ENCODE data around the gene EXD3.
"Not testable (repeated sequence)": the region's sequence is repeated elsewhere in the genome, so short reads cannot be mapped to it uniquely, and the experiment has no call there.

EXD3 gene

GRCh38 chr9:137411260-137411644 lies 11.7 kb downstream of the EXD3 start:
- DNase-seq (ENCODE audit: low spot score) = no peak

DNA sequence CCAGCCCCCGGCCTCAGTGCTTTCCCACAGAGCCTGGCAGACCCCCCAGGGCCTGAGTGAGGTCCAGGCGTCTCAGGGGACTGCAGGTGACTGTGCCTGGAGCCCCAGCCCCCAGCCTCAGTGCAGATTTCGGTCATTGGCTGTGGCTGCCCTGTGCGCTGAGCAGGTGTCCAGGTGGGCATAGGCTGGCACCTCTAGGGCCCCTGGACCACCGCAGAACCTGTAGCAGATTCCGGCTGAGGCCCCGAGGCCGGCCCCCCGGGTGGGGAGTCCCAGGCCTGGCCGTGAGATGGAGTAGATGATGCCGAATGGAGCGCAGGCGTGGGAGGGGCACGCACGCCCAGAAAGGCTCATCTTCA lies 12.1 kb downstream of the EXD3 start:
- DNase-seq (ENCODE audit: low spot score) = no peak

DNA sequence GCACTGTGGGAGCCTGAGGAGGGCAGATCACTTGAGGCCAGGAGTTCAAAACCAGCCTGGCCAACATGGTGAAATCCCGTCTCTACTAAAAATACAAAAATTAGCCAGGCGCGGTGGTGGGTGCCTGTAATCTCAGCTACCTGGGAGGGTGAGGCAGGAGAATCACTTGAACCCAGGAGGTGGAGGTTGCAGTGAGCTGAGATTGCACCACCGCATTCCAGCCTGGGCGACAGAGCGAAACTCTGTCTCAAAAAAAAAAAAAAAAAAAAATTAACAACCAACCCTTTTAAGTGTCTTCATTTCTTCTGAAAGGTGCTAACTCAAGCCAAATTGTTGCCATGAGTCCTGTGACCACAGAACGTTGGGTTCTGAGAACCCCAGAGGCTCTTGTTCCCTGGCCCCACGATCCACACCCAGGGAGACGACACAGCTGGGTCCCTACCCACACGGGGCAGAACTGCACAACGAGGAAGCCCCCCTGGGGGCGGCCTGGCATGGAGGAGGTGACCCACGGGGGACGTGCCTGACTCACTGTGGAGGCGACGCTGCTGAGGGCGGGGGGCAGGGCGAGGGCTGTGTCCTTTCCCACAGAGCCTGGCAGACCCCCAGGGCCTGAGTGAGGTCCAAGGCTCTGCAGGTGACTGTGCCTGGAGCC lies 12.6 kb downstream of the EXD3 start:
- not testable (repeated sequence) for DNase-seq (ENCODE audit: low spot score)

- DNase-seq (ENCODE audit: low spot score) = no peak
Measured at GRCh38 chr9:137409515-137409914, 13.4 kb downstream of the EXD3 start.

DNA sequence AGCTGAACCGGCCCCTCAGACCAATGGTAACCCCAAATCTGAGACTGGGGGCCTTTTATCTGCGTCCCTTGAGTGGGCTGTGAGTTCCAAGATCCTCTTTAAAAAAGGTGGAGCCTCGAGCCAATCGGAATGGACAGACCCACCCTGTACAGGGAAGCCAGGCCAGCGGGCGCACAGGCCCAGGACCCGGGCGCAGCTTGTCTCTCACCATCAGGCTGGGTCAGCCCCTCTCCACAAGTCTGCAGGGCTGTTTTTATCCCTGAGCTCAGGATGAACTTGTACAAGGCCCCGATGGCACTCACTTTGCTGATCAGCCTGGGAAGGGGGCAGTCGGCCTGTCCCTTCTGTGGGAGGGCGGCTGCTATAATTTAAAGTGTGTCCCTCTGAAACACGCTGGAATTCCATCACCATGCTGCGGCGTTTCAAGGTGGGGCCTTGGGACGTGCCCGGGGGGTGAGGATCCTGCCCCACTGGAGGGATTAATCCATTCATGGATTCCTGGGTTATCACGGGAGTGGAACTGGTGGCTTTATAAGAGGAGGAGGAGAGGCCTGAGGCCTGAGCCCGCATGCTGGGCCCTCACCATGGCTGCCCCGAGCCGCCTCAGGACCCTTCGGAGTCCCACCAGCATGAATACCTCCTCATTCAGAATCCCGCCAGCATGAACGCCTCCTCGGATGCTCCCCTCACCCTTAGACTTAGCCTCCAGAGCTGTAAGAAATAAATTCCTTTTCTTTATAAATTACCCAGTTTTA lies 14.1 kb downstream of the EXD3 start:
- DNase-seq (ENCODE audit: low spot score) = no peak

- peak; percentile 22 for DNase-seq (ENCODE audit: low spot score)
Measured at GRCh38 chr9:137407590-137408300, 15.2 kb downstream of the EXD3 start.

GRCh38 chr9:137406876-137407589 lies 15.9 kb downstream of the EXD3 start:
- DNase-seq (ENCODE audit: low spot score) = peak; percentile 28

DNA sequence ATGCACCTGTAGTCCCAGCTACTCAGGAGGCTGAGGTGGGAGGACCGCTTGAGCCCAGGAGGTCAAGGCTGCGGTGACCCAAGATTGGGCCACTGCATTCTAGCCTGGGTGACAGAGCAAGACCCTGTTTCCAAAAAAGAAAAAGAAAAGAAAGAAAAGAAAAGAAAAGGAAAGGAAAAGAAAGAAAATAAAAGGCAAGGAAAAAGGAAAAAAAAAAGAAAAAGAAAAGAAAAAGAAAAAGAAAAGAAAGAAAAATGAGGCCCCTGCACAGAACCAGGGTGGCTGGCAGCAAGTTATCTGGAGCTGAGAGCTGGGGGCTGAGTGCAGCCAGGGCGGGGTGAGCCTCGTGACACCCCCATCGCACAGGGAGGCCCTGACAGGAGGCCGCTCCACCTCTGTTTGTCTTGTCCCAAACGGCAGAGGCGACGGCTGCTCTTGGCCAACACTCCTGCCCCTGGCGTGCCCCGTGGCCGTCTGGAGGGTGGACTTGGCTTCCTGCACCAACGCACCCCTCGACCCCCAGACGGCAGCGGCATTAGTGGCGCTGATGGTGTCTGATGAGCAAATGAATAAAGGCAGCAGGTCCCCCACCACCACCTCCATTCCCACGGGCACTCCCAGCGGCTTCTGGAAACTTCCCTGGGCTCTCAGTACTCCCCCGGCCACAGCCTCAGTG lies 16.7 kb downstream of the EXD3 start:
- no peak for DNase-seq (ENCODE audit: low spot score)

GRCh38 chr9:137405677-137406081 lies 17.3 kb downstream of the EXD3 start:
- DNase-seq (ENCODE audit: low spot score) = no peak

GRCh38 chr9:137404961-137405567 lies 17.9 kb downstream of the EXD3 start:
- DNase-seq (ENCODE audit: low spot score) = no peak

- DNase-seq (ENCODE audit: low spot score) = no peak
Measured at GRCh38 chr9:137403269-137403668, 19.7 kb downstream of the EXD3 start.

GRCh38 chr9:137402746-137403145 lies 20.2 kb downstream of the EXD3 start:
- no peak for DNase-seq (ENCODE audit: low spot score)

GRCh38 chr9:137398561-137399468 lies 24.1 kb downstream of the EXD3 start:
- DNase-seq (ENCODE audit: low spot score) = no peak

DNA sequence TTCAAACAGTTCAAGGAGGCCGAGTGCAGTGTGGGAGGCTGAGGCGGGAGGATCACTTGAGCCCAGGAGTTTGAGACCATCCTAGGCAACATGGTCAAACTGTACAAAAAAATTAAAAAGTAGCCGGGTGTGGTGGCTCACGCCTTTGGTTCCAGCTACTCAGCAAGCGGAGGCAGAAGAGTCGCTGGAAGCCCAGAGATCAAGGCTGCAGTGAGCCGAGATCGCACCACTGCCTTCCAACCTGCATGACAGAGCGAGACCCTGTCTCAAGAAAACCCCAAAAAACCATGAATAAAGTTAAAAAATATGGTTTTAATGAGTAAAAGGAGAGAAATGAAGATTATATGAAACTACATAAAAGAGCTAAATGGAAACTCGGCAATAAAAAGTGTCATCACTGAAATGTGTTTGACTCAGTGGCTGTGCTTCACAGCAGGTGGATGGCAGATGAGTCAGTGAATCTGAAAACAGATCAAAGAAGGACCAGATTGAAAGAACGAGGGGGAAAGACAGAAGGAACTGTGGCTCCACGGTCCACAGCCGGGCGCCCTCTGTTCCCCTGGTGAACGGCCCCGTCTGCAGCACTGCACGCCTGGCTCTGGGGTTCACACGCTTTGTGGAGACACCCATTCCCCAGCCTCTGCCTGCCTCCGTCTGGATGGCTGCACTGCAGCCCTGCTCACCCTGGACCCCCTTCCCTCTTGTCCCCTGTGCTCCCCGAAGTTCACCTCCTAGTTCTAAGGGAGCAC lies 25.1 kb downstream of the EXD3 start:
- no peak for DNase-seq (ENCODE audit: low spot score)

DNA sequence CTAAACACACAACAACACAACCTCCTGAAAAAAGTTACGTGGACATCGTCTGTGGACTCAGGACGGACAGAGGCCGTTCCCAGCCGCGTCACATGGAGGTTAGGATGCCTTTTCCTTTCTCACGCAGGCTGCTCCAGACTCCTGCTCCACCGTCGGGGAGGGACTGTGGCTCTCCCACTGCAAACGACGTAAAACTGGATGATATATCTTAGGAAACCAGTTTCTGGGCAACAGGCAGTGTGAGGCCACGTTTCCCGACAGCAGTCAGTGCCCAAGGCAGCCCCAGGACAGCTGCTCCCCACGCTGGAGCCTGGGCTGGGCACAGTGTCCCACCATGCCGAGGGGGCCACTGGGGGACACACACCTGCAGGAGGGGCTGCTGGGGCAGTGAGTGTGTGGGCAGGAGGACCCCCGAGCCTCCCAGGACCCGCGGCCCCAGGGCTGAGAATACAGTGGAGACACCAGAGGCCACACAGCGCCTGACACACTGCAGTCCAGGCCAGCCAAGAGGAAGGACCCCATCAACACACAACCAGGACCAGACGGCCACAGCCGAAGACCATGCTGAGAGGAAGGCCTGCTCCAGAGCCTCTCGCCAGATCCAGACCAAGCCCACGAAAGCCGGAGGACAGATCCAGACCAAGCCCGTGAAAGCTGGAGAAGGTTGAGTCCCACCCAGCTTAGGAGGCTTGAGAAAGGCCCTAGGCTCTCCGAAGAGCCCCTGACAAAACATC lies 26.2 kb downstream of the EXD3 start:
- DNase-seq (ENCODE audit: low spot score) = no peak

DNA sequence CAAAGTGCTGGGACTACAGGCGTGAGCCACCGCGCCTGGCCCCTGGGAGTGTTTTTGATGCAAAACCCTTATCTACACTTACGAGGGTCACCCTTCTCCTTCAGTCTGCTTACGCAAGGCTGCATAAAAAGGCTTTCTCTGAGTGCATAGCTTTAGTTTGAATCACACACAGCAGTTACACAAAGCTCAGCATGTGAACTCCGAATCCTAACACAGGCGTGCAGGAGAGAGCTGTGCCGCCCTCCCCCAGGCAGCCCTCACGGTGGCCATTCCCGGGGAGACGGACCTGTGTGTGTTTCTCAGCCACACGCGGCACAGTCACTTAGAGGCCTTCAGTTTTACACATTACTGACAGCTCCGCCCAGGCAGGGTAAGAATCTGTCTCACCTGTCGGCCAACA lies 26.7 kb downstream of the EXD3 start:
- DNase-seq (ENCODE audit: low spot score) = no peak

DNA sequence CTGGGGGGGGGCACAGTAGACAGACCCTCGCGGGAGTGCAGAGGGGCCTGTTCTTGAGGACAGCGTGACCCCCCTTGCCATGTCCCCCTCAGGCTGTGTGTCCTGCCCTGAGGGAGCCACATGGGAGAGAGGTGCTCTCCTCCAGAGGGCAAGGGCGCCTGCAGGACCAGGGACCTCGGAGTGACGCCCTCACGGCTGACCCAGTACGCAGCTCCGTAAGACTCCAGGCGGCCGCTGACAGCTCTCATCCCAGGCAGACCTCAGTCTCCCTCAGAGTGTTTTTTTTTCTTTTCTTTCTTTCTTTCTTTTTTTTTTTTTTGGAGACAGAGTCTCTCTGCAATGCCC lies 27.3 kb downstream of the EXD3 start:
- no peak for DNase-seq (ENCODE audit: low spot score)

- DNase-seq (ENCODE audit: low spot score) = no peak
Measured at GRCh38 chr9:137394866-137395665, 27.9 kb downstream of the EXD3 start.

All from cerebellar cortex (tissue), 1 donor.